Neural cell (in vitro differentiated cells): ENCODE data around the gene TADA3. TPM values are rescaled to one million over a fixed set of nuclear protein-coding genes. Genes with fewer than 3 reads are reported as not detected.

ENCODE experiments used
- H2AFZ ChIP-seq: fragments of 200-600, 300-800 bp; sonication (generic), shearing (Covaris generic); 2 replicates; pipeline ENCODE4 v1.6.0; 2014; ENCODE audit warnings: low read depth, mild to moderate bottlenecking, antibody characterized with exemption, low read length, moderate library complexity
- H3F3A ChIP-seq: fragments of 200-600 bp; shearing (Covaris generic); 2 replicates; pipeline ENCODE4 v1.6.1; 2016; ENCODE audit warnings: mild to moderate bottlenecking, moderate library complexity, mixed read lengths, antibody characterized with exemption, low read length; ENCODE audit not compliant: insufficient read depth, poor library complexity, severe bottlenecking
- H3K27ac ChIP-seq: fragments of 200-600, 300-800 bp; sonication (generic), shearing (Covaris generic); 2 replicates; pipeline ENCODE4 v1.5.1; 2014; ENCODE audit warnings: mild to moderate bottlenecking, low read length, moderate library complexity
- H3K27me3 ChIP-seq: fragments of 300-800, 200-600 bp; sonication (generic), shearing (Covaris generic); 2 replicates; pipeline ENCODE4 v1.6.0; 2014; ENCODE audit warnings: mild to moderate bottlenecking, low read depth, low read length, moderate library complexity; ENCODE audit not compliant: insufficient read depth
- H3K36me3 ChIP-seq: fragments of 300-800, 200-600 bp; sonication (generic), shearing (Covaris generic); 2 replicates; pipeline ENCODE4 v1.5.1; 2014; ENCODE audit warnings: mild to moderate bottlenecking, antibody characterized with exemption, low read length, moderate library complexity; ENCODE audit not compliant: insufficient read depth
- H3K4me2 ChIP-seq: fragments of 300-800, 200-600 bp; sonication (generic), shearing (Covaris generic); 2 replicates; pipeline ENCODE4 v1.6.0; 2014; ENCODE audit warnings: mild to moderate bottlenecking, low read length
- H3K4me3 ChIP-seq: fragments of 300-800, 200-600 bp; sonication (generic), shearing (Covaris generic); 2 replicates; pipeline ENCODE4 v1.5.1; 2014; ENCODE audit warnings: mild to moderate bottlenecking, low read length, moderate library complexity
- H3K79me2 ChIP-seq: fragments of 200-600 bp; shearing (Covaris generic); replicated peaks from 2 replicates; pipeline ENCODE4 v1.6.0; 2014; ENCODE audit warnings: mild to moderate bottlenecking, low read length, moderate library complexity; ENCODE audit not compliant: insufficient read depth
- H3K9ac ChIP-seq: fragments of 300-800, 200-600 bp; sonication (generic), shearing (Covaris generic); 2 replicates; pipeline ENCODE4 v1.6.1; 2016; ENCODE audit warnings: mild to moderate bottlenecking, low read length, mixed read lengths
- H3K9me2 ChIP-seq: fragments of 200-600 bp; shearing (Covaris generic); 2 replicates; pipeline ENCODE4 v1.6.1; 2016; ENCODE audit warnings: mild to moderate bottlenecking, low read length, mixed read lengths; ENCODE audit not compliant: insufficient read depth
- H3K9me3 ChIP-seq: fragments of 200-600, 300-800 bp; sonication (generic), shearing (Covaris generic); 2 replicates; pipeline ENCODE4 v1.6.1; 2016; ENCODE audit warnings: mild to moderate bottlenecking, mixed run types, low read length, moderate library complexity, mixed read lengths
- H4K20me1 ChIP-seq: fragments of 200-600 bp; shearing (Covaris generic); 2 replicates; pipeline ENCODE4 v1.6.1; 2016; ENCODE audit warnings: mild to moderate bottlenecking, mixed run types; ENCODE audit not compliant: insufficient read depth
- EP300 ChIP-seq: fragments of 450-650 bp; conservative IDR thresholded peaks from 2 replicates; pipeline ENCODE4 v1.6.1; 2014; ENCODE audit warnings: antibody characterized with exemption, mild to moderate bottlenecking, moderate library complexity; ENCODE audit not compliant: poor library complexity, severe bottlenecking
- EZH2 ChIP-seq: fragments of 200-600, 300-800 bp; shearing (Covaris generic), sonication (generic); IDR thresholded peaks from 2 replicates; pipeline ENCODE4 v1.6.1; 2014; ENCODE audit warnings: antibody characterized with exemption, low read length, borderline replicate concordance, mild to moderate bottlenecking; ENCODE audit not compliant: insufficient read depth, poor library complexity, severe bottlenecking
- MXI1 ChIP-seq: fragments of 450-650 bp; conservative IDR thresholded peaks from 2 replicates; pipeline ENCODE4 v1.6.1; 2014; ENCODE audit warnings: antibody characterized with exemption, mild to moderate bottlenecking; ENCODE audit not compliant: poor library complexity, severe bottlenecking
- POLR2AphosphoS5 ChIP-seq: IDR thresholded peaks from 2 replicates; pipeline ENCODE4 v1.6.1; 2012
- RAD21 ChIP-seq: fragments of 450-650 bp; conservative IDR thresholded peaks from 2 replicates; pipeline ENCODE4 v1.6.1; 2014; ENCODE audit warnings: antibody characterized with exemption, mild to moderate bottlenecking, moderate library complexity
- SMC3 ChIP-seq: fragments of 450-650 bp; conservative IDR thresholded peaks from 2 replicates; pipeline ENCODE4 v1.6.1; 2014; ENCODE audit warnings: antibody characterized with exemption, mild to moderate bottlenecking, moderate library complexity; ENCODE audit not compliant: poor library complexity
- TAF1 ChIP-seq: IDR thresholded peaks from 2 replicates; pipeline ENCODE4 v1.6.1; 2012; ENCODE audit warnings: low read depth
- polyA plus RNA-seq: library from polyadenylated mRNA; depleted of rRNA; stranded (reverse); fragments of >200 nt; gene quantifications from 2 replicates; pipeline ENCODE4 v1.2.3, GENCODE V29; 2014
- TF ChIP-seq, protein P1 (sequence below): IDR thresholded peaks from 2 replicates; pipeline ENCODE4 v1.6.1; 2012; ENCODE audit warnings: borderline replicate concordance
- TF ChIP-seq, protein P2 (sequence below): fragments of 450-650 bp; IDR thresholded peaks from 2 replicates; pipeline ENCODE4 v1.5.1; 2014; ENCODE audit warnings: antibody characterized with exemption, mild to moderate bottlenecking, moderate library complexity; ENCODE audit not compliant: poor library complexity, severe bottlenecking

The TADA3 gene
- polyA plus RNA-seq, 1 donor from 2014 or later, result 55.4 TPM

DNA sequence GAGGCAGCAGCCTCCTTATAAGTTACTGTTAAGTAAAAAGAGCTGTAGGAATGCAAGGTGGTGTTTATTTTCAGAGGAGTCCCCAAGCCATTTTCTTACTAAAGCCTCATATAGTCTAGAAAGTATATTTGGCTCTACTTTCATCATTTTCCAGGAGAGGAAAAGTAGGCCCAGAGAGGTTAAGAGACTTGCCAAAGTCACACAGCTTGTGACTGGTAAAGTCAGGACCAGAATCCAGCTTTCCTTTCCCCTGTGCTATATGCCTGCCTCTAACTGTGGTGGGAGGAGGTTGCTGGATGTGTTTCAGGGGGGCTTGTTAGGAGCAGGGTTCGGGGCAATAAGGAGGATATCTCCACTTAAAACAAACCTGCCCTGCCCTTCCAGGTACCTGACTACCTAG lies 49.7 kb downstream of the TADA3 start:
- Histone ChIP-seq H3K4me2 (no peak overlapping the region), H2AFZ (no peak overlapping the region), H3K9me2 (no peaks in the 10 kb centered on the region), H3K4me3 (no peak overlapping the region), H3K27me3 (no peaks in the 10 kb centered on the region), H4K20me1 (no peaks in the 10 kb centered on the region), H3K36me3 (peaks cover 4% of the 10 kb centered on the region), H3K9ac (no peak overlapping the region), H3K79me2 (no peaks in the 10 kb centered on the region), H3K27ac (no peak overlapping the region), H3K9me3 (no peaks in the 10 kb centered on the region), H3F3A (no peaks in the 10 kb centered on the region)
- TF ChIP-seq, protein P1, sequence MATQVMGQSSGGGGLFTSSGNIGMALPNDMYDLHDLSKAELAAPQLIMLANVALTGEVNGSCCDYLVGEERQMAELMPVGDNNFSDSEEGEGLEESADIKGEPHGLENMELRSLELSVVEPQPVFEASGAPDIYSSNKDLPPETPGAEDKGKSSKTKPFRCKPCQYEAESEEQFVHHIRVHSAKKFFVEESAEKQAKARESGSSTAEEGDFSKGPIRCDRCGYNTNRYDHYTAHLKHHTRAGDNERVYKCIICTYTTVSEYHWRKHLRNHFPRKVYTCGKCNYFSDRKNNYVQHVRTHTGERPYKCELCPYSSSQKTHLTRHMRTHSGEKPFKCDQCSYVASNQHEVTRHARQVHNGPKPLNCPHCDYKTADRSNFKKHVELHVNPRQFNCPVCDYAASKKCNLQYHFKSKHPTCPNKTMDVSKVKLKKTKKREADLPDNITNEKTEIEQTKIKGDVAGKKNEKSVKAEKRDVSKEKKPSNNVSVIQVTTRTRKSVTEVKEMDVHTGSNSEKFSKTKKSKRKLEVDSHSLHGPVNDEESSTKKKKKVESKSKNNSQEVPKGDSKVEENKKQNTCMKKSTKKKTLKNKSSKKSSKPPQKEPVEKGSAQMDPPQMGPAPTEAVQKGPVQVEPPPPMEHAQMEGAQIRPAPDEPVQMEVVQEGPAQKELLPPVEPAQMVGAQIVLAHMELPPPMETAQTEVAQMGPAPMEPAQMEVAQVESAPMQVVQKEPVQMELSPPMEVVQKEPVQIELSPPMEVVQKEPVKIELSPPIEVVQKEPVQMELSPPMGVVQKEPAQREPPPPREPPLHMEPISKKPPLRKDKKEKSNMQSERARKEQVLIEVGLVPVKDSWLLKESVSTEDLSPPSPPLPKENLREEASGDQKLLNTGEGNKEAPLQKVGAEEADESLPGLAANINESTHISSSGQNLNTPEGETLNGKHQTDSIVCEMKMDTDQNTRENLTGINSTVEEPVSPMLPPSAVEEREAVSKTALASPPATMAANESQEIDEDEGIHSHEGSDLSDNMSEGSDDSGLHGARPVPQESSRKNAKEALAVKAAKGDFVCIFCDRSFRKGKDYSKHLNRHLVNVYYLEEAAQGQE, result no peak
- TF ChIP-seq EZH2 (no peak), POLR2AphosphoS5 (no peak), SMC3 (no peak), EP300 (no peak), MXI1 (no peak), TAF1 (no peak), RAD21 (no peak)
- TF ChIP-seq, protein P2, sequence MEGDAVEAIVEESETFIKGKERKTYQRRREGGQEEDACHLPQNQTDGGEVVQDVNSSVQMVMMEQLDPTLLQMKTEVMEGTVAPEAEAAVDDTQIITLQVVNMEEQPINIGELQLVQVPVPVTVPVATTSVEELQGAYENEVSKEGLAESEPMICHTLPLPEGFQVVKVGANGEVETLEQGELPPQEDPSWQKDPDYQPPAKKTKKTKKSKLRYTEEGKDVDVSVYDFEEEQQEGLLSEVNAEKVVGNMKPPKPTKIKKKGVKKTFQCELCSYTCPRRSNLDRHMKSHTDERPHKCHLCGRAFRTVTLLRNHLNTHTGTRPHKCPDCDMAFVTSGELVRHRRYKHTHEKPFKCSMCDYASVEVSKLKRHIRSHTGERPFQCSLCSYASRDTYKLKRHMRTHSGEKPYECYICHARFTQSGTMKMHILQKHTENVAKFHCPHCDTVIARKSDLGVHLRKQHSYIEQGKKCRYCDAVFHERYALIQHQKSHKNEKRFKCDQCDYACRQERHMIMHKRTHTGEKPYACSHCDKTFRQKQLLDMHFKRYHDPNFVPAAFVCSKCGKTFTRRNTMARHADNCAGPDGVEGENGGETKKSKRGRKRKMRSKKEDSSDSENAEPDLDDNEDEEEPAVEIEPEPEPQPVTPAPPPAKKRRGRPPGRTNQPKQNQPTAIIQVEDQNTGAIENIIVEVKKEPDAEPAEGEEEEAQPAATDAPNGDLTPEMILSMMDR, result no peak

- Histone ChIP-seq H3K27ac (no peak overlapping the region), H4K20me1 (no peaks in the 10 kb centered on the region), H3K9ac (no peak overlapping the region), H3K27me3 (no peaks in the 10 kb centered on the region), H3K79me2 (no peaks in the 10 kb centered on the region), H3F3A (no peaks in the 10 kb centered on the region), H2AFZ (no peak overlapping the region), H3K4me2 (no peak overlapping the region), H3K9me3 (no peaks in the 10 kb centered on the region), H3K9me2 (no peaks in the 10 kb centered on the region), H3K36me3 (peaks cover 9% of the 10 kb centered on the region), H3K4me3 (no peak overlapping the region)
- no peak for TF ChIP-seq MXI1
- no peak for TF ChIP-seq RAD21
- TF ChIP-seq, protein P2, result no peak
- TF ChIP-seq EZH2, result no peak
- TF ChIP-seq, protein P1, result no peak
- no peak for TF ChIP-seq SMC3
- no peak for TF ChIP-seq POLR2AphosphoS5
- no peak for TF ChIP-seq EP300
Observed at GRCh38 chr3:9739181-9739580, 53.1 kb downstream of the TADA3 start.
